PC-9 (cell line): Measurements from ENCODE around the gene IGFBP4.
"Not testable (repeated sequence)": the region's sequence is repeated elsewhere in the genome, so short reads cannot be mapped to it uniquely, and the experiment has no call there.

Experiments
- EZH2 ChIP-seq: fragments of 200-600 bp; sonication (generic); IDR thresholded peaks from 2 replicates; pipeline ENCODE4 v1.8.0; 2017; ENCODE audit warnings: antibody characterized with exemption, low read depth
- TF ChIP-seq, protein P1 (sequence below): fragments of 200-600 bp; sonication (generic); conservative IDR thresholded peaks from 2 replicates; pipeline ENCODE4 v1.6.1; 2017; ENCODE audit warnings: mixed run types, antibody characterized with exemption, mild to moderate bottlenecking, moderate library complexity

DNA sequence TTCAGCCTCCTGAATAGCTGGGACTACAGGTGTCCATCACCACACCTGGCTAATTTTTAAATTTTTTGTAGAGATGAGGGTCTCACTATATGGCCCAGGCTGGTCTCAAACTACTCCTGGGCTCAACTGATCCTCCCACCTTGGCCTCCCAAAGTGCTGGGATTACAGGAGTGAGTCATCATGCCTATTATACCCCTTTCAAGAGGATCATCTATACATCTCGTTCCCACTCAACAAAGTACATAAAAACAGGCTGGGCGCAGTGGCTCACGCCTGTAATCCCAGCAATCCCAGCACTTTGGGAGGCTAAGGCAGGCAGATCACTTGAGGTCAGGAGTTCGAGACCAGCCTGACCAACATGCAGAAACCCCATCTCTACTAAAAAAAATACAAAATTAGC is 28.9 kb upstream of the IGFBP4 start:
- TF ChIP-seq, protein P1, sequence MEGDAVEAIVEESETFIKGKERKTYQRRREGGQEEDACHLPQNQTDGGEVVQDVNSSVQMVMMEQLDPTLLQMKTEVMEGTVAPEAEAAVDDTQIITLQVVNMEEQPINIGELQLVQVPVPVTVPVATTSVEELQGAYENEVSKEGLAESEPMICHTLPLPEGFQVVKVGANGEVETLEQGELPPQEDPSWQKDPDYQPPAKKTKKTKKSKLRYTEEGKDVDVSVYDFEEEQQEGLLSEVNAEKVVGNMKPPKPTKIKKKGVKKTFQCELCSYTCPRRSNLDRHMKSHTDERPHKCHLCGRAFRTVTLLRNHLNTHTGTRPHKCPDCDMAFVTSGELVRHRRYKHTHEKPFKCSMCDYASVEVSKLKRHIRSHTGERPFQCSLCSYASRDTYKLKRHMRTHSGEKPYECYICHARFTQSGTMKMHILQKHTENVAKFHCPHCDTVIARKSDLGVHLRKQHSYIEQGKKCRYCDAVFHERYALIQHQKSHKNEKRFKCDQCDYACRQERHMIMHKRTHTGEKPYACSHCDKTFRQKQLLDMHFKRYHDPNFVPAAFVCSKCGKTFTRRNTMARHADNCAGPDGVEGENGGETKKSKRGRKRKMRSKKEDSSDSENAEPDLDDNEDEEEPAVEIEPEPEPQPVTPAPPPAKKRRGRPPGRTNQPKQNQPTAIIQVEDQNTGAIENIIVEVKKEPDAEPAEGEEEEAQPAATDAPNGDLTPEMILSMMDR: not testable (repeated sequence)
- not testable (repeated sequence) for TF ChIP-seq EZH2
